ENCODE results near the gene BCKDK. TPM values are rescaled to one million over a fixed set of nuclear protein-coding genes. Genes with fewer than 3 reads are reported as not detected.

The BCKDK gene
- total and polyA plus RNA-seq, 2 of the 13 experiments (the other 11 are each of a cell fraction or from before 2014, with no cell fraction given) = 24.9 to 42.6 TPM

DNA sequence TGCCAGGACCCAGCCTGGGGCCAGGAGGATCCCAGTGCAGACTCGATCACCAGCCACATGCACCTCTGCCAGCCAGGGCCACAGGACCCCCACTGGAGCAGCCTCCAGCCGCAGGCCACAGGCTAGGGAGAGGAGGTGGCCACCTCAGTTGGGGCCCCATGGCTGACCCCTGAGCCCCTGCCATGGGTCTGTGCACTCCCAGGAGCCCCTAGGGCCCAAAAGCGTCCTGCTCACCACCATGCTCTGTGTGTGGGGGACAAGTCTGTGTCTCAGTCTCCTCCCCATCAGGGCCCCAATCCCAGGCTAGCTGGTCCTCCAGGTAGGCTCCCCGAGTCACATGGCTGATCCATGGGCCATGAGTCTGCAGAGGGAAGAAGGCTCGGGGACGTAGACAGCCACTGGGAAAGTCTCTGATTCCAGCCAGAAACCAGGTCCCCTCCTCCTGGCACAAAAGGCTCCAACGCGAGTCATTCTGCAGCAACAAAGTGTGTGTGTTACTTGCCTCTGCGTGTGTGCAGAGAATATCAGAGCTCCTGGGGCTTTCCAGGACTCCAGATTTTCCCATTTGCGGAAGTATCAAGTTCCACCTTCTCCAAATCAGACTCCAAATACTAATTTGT, 33.4 kb downstream of the BCKDK start (continued):
- no peak for TF ChIP-seq ZFP90 (CRISPR knock-in tag; IDR thresholded peaks at IDR 0.05; ENCODE audit: borderline replicate concordance)
- TF ChIP-seq ETV6 (CRISPR knock-in tag; conservative IDR thresholded peaks at IDR 0.05) = no peak
- TF ChIP-seq ZNF678 (CRISPR knock-in tag; IDR thresholded peaks at IDR 0.05) = no peak
- TF ChIP-seq KLF12 (CRISPR knock-in tag; IDR thresholded peaks at IDR 0.05; ENCODE audit: borderline replicate concordance) = no peak
- TF ChIP-seq TOPORS (CRISPR knock-in tag; IDR thresholded peaks at IDR 0.05) = no peak
- TF ChIP-seq, protein P1, sequence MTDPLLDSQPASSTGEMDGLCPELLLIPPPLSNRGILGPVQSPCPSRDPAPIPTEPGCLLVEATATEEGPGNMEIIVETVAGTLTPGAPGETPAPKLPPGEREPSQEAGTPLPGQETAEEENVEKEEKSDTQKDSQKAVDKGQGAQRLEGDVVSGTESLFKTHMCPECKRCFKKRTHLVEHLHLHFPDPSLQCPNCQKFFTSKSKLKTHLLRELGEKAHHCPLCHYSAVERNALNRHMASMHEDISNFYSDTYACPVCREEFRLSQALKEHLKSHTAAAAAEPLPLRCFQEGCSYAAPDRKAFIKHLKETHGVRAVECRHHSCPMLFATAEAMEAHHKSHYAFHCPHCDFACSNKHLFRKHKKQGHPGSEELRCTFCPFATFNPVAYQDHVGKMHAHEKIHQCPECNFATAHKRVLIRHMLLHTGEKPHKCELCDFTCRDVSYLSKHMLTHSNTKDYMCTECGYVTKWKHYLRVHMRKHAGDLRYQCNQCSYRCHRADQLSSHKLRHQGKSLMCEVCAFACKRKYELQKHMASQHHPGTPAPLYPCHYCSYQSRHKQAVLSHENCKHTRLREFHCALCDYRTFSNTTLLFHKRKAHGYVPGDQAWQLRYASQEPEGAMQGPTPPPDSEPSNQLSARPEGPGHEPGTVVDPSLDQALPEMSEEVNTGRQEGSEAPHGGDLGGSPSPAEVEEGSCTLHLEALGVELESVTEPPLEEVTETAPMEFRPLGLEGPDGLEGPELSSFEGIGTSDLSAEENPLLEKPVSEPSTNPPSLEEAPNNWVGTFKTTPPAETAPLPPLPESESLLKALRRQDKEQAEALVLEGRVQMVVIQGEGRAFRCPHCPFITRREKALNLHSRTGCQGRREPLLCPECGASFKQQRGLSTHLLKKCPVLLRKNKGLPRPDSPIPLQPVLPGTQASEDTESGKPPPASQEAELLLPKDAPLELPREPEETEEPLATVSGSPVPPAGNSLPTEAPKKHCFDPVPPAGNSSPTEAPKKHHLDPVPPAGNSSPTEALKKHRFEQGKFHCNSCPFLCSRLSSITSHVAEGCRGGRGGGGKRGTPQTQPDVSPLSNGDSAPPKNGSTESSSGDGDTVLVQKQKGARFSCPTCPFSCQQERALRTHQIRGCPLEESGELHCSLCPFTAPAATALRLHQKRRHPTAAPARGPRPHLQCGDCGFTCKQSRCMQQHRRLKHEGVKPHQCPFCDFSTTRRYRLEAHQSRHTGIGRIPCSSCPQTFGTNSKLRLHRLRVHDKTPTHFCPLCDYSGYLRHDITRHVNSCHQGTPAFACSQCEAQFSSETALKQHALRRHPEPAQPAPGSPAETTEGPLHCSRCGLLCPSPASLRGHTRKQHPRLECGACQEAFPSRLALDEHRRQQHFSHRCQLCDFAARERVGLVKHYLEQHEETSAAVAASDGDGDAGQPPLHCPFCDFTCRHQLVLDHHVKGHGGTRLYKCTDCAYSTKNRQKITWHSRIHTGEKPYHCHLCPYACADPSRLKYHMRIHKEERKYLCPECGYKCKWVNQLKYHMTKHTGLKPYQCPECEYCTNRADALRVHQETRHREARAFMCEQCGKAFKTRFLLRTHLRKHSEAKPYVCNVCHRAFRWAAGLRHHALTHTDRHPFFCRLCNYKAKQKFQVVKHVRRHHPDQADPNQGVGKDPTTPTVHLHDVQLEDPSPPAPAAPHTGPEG (CRISPR knock-in tag; IDR thresholded peaks at IDR 0.05) = no peak
- TF ChIP-seq ZNF292 (CRISPR knock-in tag; IDR thresholded peaks at IDR 0.05; ENCODE audit: borderline replicate concordance, low read depth) = no peak
- TF ChIP-seq MTA3 (CRISPR knock-in tag; IDR thresholded peaks at IDR 0.05) = no peak
- TF ChIP-seq, protein P2, sequence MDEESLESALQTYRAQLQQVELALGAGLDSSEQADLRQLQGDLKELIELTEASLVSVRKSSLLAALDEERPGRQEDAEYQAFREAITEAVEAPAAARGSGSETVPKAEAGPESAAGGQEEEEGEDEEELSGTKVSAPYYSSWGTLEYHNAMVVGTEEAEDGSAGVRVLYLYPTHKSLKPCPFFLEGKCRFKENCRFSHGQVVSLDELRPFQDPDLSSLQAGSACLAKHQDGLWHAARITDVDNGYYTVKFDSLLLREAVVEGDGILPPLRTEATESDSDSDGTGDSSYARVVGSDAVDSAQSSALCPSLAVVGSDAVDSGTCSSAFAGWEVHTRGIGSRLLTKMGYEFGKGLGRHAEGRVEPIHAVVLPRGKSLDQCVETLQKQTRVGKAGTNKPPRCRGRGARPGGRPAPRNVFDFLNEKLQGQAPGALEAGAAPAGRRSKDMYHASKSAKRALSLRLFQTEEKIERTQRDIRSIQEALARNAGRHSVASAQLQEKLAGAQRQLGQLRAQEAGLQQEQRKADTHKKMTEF (CRISPR knock-in tag; IDR thresholded peaks at IDR 0.05) = no peak
- TF ChIP-seq POGZ (CRISPR knock-in tag; IDR thresholded peaks at IDR 0.05) = no peak; the same call in 1 of the 2 replicates
- no peak for TF ChIP-seq ZNF138 (CRISPR knock-in tag; IDR thresholded peaks at IDR 0.05; ENCODE audit: low read depth)
